HEK293 (cell line): Measurements from ENCODE around the gene CTIF.

Source experiments
- GLIS2 ChIP-seq: fragments of 450-650 bp; formaldehyde crosslinking; IDR thresholded peaks from 2 replicates; pipeline ENCODE4 v1.5.1; 2016; ENCODE audit warnings: missing biosample characterization, missing genetic modification characterization
- HOXD13 ChIP-seq: sonication (generic); formaldehyde crosslinking; IDR thresholded peaks from 2 replicates; pipeline ENCODE4 v1.8.0; 2022; ENCODE audit warnings: missing genetic modification reagents, borderline replicate concordance
- MZF1 ChIP-seq: fragments of 450-650 bp; formaldehyde crosslinking; IDR thresholded peaks from 2 replicates; pipeline ENCODE4 v1.5.1; 2017; ENCODE audit warnings: missing biosample characterization, missing genetic modification characterization, borderline replicate concordance
- YY1 ChIP-seq: fragments of 450-650 bp; formaldehyde crosslinking; IDR thresholded peaks from 2 replicates; pipeline ENCODE4 v1.5.1; 2018; ENCODE audit warnings: missing biosample characterization, missing genetic modification characterization
- ZNF121 ChIP-seq: fragments of 450-650 bp; formaldehyde crosslinking; IDR thresholded peaks from 2 replicates; pipeline ENCODE4 v1.5.1; 2016; ENCODE audit warnings: missing biosample characterization, missing genetic modification characterization
- ZNF138 ChIP-seq: fragments of 450-650 bp; formaldehyde crosslinking; IDR thresholded peaks from 2 replicates; pipeline ENCODE4 v1.5.1; 2016; ENCODE audit warnings: missing biosample characterization, missing genetic modification characterization, borderline replicate concordance
- ZNF175 ChIP-seq: fragments of 450-650 bp; formaldehyde crosslinking; IDR thresholded peaks from 2 replicates; pipeline ENCODE4 v1.5.1; 2016; ENCODE audit warnings: missing biosample characterization, missing genetic modification characterization
- ZNF426 ChIP-seq: fragments of 450-650 bp; formaldehyde crosslinking; IDR thresholded peaks from 2 replicates; pipeline ENCODE4 v1.5.1; 2017; ENCODE audit warnings: missing biosample characterization, missing genetic modification characterization, mild to moderate bottlenecking, inconsistent platforms, moderate library complexity
- ZNF654 ChIP-seq: fragments of 450-650 bp; formaldehyde crosslinking; IDR thresholded peaks from 2 replicates; pipeline ENCODE4 v1.5.1; 2016; ENCODE audit warnings: low read depth, missing biosample characterization, missing genetic modification characterization
- ZNF677 ChIP-seq: fragments of 450-650 bp; IDR thresholded peaks from 2 replicates; pipeline ENCODE4 v1.5.0; 2018; ENCODE audit warnings: missing biosample characterization, mild to moderate bottlenecking, missing genetic modification characterization, moderate library complexity
- ZNF747 ChIP-seq: fragments of 450-650 bp; formaldehyde crosslinking; IDR thresholded peaks from 2 replicates; pipeline ENCODE4 v1.5.1; 2016; ENCODE audit warnings: missing biosample characterization, missing genetic modification characterization
- ZNF791 ChIP-seq: fragments of 450-650 bp; formaldehyde crosslinking; IDR thresholded peaks from 2 replicates; pipeline ENCODE4 v1.5.1; 2016; ENCODE audit warnings: missing biosample characterization, missing genetic modification characterization
- TF ChIP-seq, protein P1 (sequence below): fragments of 450-650 bp; formaldehyde crosslinking; conservative IDR thresholded peaks from 2 replicates; pipeline ENCODE4 v1.5.1; 2016; ENCODE audit warnings: low read depth, missing biosample characterization, missing genetic modification characterization
- TF ChIP-seq, protein P2 (sequence below): fragments of 450-650 bp; formaldehyde crosslinking; IDR thresholded peaks from 2 replicates; pipeline ENCODE4 v1.5.1; 2016; ENCODE audit warnings: missing biosample characterization, missing genetic modification characterization
- TF ChIP-seq, protein P3 (sequence below): fragments of 450-650 bp; formaldehyde crosslinking; IDR thresholded peaks from 2 replicates; pipeline ENCODE4 v1.5.1; 2016; ENCODE audit warnings: missing biosample characterization, missing genetic modification characterization, borderline replicate concordance
- TF ChIP-seq, protein P4 (sequence below): fragments of 450-650 bp; IDR thresholded peaks from 2 replicates; pipeline ENCODE4 v1.5.1; 2018; ENCODE audit warnings: missing biosample characterization, mild to moderate bottlenecking, missing genetic modification characterization
- TF ChIP-seq, protein P5 (sequence below): fragments of 450-650 bp; formaldehyde crosslinking; IDR thresholded peaks from 2 replicates; pipeline ENCODE4 v1.5.1; 2016; ENCODE audit warnings: missing biosample characterization, missing genetic modification characterization
- TF ChIP-seq, protein P6 (sequence below): fragments of 450-650 bp; formaldehyde crosslinking; IDR thresholded peaks from 2 replicates; pipeline ENCODE4 v1.5.1; 2017; ENCODE audit warnings: missing biosample characterization, missing genetic modification characterization
- TF ChIP-seq, protein P7 (sequence below): fragments of 450-650 bp; IDR thresholded peaks from 2 replicates; pipeline ENCODE4 v1.5.1; 2018; ENCODE audit warnings: missing biosample characterization, missing genetic modification characterization

The CTIF gene

DNA sequence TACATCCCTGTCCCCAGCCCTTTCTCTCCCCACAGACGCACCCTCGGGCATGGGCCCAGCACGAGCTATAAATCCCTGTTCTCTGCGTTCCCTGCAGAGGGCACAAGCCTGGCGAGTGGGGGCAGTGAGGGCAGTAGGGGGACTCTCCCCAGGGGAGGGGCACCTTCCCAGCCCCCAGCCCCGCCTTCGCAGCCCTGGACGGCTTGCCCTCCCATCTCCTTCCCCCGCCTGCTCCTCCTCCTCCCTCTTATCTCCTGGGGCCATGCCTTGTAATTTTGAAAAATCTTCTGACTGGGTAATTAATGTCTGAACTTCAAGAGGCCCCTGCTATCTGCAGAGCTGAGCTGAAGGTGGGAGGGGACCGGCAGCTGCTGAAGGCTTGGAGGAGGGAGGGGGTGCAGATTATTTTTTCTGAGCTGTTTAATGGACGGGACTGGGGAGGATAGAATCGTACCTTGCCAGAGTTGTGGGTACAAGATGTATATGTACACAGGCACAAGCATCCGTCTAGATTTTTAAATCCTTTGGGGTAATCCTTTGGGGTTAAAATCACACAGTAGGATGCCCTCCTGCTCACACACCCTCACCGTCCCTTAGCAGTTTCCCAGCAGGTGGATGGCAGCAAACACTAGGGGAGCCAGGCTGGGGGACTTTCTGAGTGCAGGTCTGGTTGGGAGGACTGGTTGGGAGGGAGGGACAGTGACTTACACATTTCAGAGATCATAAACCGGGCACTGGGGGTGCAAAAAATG is 290.0 kb downstream of the CTIF start (continued):
- TF ChIP-seq, protein P1, sequence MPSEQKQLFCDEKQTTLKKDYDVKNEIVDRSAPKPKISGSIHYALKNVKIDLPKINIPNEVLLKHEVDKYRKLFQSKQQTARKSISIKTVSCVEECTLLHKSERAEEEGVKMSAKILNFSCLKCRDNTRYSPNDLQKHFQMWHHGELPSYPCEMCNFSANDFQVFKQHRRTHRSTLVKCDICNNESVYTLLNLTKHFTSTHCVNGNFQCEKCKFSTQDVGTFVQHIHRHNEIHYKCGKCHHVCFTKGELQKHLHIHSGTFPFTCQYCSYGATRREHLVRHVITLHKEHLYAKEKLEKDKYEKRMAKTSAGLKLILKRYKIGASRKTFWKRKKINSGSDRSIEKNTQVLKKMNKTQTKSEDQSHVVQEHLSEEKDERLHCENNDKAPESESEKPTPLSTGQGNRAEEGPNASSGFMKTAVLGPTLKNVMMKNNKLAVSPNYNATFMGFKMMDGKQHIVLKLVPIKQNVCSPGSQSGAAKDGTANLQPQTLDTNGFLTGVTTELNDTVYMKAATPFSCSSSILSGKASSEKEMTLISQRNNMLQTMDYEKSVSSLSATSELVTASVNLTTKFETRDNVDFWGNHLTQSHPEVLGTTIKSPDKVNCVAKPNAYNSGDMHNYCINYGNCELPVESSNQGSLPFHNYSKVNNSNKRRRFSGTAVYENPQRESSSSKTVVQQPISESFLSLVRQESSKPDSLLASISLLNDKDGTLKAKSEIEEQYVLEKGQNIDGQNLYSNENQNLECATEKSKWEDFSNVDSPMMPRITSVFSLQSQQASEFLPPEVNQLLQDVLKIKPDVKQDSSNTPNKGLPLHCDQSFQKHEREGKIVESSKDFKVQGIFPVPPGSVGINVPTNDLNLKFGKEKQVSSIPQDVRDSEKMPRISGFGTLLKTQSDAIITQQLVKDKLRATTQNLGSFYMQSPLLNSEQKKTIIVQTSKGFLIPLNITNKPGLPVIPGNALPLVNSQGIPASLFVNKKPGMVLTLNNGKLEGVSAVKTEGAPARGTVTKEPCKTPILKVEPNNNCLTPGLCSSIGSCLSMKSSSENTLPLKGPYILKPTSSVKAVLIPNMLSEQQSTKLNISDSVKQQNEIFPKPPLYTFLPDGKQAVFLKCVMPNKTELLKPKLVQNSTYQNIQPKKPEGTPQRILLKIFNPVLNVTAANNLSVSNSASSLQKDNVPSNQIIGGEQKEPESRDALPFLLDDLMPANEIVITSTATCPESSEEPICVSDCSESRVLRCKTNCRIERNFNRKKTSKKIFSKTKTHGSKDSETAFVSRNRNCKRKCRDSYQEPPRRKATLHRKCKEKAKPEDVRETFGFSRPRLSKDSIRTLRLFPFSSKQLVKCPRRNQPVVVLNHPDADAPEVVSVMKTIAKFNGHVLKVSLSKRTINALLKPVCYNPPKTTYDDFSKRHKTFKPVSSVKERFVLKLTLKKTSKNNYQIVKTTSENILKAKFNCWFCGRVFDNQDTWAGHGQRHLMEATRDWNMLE (tag by site-specific recombination) = no peak
- TF ChIP-seq, protein P2, sequence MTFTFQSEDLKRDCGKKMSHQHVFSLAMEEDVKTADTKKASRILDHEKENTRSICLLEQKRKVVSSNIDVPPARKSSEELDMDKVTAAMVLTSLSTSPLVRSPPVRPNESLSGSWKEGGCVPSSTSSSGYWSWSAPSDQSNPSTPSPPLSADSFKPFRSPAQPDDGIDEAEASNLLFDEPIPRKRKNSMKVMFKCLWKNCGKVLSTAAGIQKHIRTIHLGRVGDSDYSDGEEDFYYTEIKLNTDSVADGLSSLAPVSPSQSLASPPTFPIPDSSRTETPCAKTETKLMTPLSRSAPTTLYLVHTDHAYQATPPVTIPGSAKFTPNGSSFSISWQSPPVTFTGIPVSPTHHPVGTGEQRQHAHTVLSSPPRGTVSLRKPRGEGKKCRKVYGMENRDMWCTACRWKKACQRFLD = no peak
- TF ChIP-seq ZNF791 (tag by site-specific recombination) (no peak), YY1 (tag by site-specific recombination) (no peak), ZNF138 (tag by site-specific recombination) (no peak), MZF1 (tag by site-specific recombination) (no peak), ZNF175 (tag by site-specific recombination) (no peak), ZNF654 (tag by site-specific recombination) (no peak), ZNF426 (tag by site-specific recombination) (no peak), ZNF747 (tag by site-specific recombination) (no peak), ZNF677 (tag by site-specific recombination) (no peak), HOXD13 (no peak), GLIS2 (peak; percentile 87), ZNF121 (tag by site-specific recombination) (no peak)
- TF ChIP-seq, protein P3, sequence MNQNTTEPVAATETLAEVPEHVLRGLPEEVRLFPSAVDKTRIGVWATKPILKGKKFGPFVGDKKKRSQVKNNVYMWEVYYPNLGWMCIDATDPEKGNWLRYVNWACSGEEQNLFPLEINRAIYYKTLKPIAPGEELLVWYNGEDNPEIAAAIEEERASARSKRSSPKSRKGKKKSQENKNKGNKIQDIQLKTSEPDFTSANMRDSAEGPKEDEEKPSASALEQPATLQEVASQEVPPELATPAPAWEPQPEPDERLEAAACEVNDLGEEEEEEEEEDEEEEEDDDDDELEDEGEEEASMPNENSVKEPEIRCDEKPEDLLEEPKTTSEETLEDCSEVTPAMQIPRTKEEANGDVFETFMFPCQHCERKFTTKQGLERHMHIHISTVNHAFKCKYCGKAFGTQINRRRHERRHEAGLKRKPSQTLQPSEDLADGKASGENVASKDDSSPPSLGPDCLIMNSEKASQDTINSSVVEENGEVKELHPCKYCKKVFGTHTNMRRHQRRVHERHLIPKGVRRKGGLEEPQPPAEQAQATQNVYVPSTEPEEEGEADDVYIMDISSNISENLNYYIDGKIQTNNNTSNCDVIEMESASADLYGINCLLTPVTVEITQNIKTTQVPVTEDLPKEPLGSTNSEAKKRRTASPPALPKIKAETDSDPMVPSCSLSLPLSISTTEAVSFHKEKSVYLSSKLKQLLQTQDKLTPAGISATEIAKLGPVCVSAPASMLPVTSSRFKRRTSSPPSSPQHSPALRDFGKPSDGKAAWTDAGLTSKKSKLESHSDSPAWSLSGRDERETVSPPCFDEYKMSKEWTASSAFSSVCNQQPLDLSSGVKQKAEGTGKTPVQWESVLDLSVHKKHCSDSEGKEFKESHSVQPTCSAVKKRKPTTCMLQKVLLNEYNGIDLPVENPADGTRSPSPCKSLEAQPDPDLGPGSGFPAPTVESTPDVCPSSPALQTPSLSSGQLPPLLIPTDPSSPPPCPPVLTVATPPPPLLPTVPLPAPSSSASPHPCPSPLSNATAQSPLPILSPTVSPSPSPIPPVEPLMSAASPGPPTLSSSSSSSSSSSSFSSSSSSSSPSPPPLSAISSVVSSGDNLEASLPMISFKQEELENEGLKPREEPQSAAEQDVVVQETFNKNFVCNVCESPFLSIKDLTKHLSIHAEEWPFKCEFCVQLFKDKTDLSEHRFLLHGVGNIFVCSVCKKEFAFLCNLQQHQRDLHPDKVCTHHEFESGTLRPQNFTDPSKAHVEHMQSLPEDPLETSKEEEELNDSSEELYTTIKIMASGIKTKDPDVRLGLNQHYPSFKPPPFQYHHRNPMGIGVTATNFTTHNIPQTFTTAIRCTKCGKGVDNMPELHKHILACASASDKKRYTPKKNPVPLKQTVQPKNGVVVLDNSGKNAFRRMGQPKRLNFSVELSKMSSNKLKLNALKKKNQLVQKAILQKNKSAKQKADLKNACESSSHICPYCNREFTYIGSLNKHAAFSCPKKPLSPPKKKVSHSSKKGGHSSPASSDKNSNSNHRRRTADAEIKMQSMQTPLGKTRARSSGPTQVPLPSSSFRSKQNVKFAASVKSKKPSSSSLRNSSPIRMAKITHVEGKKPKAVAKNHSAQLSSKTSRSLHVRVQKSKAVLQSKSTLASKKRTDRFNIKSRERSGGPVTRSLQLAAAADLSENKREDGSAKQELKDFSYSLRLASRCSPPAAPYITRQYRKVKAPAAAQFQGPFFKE (tag by site-specific recombination) = no peak
- TF ChIP-seq, protein P4, sequence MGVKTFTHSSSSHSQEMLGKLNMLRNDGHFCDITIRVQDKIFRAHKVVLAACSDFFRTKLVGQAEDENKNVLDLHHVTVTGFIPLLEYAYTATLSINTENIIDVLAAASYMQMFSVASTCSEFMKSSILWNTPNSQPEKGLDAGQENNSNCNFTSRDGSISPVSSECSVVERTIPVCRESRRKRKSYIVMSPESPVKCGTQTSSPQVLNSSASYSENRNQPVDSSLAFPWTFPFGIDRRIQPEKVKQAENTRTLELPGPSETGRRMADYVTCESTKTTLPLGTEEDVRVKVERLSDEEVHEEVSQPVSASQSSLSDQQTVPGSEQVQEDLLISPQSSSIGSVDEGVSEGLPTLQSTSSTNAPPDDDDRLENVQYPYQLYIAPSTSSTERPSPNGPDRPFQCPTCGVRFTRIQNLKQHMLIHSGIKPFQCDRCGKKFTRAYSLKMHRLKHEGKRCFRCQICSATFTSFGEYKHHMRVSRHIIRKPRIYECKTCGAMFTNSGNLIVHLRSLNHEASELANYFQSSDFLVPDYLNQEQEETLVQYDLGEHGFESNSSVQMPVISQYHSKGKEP (tag by site-specific recombination) = no peak
- TF ChIP-seq, protein P5, sequence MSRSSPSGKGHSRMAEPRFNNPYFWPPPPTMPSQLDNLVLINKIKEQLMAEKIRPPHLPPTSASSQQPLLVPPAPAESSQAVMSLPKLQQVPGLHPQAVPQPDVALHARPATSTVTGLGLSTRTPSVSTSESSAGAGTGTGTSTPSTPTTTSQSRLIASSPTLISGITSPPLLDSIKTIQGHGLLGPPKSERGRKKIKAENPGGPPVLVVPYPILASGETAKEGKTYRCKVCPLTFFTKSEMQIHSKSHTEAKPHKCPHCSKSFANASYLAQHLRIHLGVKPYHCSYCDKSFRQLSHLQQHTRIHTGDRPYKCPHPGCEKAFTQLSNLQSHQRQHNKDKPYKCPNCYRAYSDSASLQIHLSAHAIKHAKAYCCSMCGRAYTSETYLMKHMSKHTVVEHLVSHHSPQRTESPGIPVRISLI (tag by site-specific recombination) = no peak
- TF ChIP-seq, protein P6, sequence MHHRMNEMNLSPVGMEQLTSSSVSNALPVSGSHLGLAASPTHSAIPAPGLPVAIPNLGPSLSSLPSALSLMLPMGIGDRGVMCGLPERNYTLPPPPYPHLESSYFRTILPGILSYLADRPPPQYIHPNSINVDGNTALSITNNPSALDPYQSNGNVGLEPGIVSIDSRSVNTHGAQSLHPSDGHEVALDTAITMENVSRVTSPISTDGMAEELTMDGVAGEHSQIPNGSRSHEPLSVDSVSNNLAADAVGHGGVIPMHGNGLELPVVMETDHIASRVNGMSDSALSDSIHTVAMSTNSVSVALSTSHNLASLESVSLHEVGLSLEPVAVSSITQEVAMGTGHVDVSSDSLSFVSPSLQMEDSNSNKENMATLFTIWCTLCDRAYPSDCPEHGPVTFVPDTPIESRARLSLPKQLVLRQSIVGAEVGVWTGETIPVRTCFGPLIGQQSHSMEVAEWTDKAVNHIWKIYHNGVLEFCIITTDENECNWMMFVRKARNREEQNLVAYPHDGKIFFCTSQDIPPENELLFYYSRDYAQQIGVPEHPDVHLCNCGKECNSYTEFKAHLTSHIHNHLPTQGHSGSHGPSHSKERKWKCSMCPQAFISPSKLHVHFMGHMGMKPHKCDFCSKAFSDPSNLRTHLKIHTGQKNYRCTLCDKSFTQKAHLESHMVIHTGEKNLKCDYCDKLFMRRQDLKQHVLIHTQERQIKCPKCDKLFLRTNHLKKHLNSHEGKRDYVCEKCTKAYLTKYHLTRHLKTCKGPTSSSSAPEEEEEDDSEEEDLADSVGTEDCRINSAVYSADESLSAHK = no peak; the same call in 1 of the 2 replicates
- TF ChIP-seq, protein P7, sequence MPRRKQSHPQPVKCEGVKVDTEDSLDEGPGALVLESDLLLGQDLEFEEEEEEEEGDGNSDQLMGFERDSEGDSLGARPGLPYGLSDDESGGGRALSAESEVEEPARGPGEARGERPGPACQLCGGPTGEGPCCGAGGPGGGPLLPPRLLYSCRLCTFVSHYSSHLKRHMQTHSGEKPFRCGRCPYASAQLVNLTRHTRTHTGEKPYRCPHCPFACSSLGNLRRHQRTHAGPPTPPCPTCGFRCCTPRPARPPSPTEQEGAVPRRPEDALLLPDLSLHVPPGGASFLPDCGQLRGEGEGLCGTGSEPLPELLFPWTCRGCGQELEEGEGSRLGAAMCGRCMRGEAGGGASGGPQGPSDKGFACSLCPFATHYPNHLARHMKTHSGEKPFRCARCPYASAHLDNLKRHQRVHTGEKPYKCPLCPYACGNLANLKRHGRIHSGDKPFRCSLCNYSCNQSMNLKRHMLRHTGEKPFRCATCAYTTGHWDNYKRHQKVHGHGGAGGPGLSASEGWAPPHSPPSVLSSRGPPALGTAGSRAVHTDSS (tag by site-specific recombination) = peak; percentile 12; the same call in 1 of the 2 replicates
